Mesothelial cell of epicardium (in vitro differentiated cells): ENCODE data around the gene HYAL3. TPM values are rescaled to one million over a fixed set of nuclear protein-coding genes. Genes with fewer than 3 reads are reported as not detected.

Experiments used
- DNase-seq, 2 experiments: peaks; one replicate each; pipeline ENCODE4 v3.0.0; 2021; ENCODE audit warnings: low spot score in 2 of 2; ENCODE audit not compliant: unreplicated experiment in 2 of 2
- H3K27ac Mint-ChIP-seq: 2 replicates; pipeline ENCODE4 v1.8.0; 2021; ENCODE audit warnings: mixed read lengths
- H3K27me3 Mint-ChIP-seq: 2 replicates; pipeline ENCODE4 v1.8.0; 2021; ENCODE audit warnings: low read depth, mixed read lengths
- H3K36me3 Mint-ChIP-seq: 2 replicates; pipeline ENCODE4 v1.8.0; 2021; ENCODE audit warnings: mixed read lengths
- H3K4me1 Mint-ChIP-seq: 2 replicates; pipeline ENCODE4 v1.8.0; 2021; ENCODE audit warnings: mixed read lengths
- H3K4me3 Mint-ChIP-seq: 2 replicates; pipeline ENCODE4 v1.8.0; 2021; ENCODE audit warnings: mild to moderate bottlenecking, moderate library complexity, mixed read lengths
- H3K9me3 Mint-ChIP-seq: 2 replicates; pipeline ENCODE4 v1.8.0; 2021; ENCODE audit warnings: mixed read lengths
- total RNA-seq: library from RNA; stranded (reverse); gene quantifications from 3 replicates; pipeline ENCODE4 v1.2.1, GENCODE V29; 2021
- TF ChIP-seq, protein P1 (sequence below): fragments of 200-600 bp; sonication (generic); IDR thresholded peaks from one replicate; pipeline ENCODE4 v1.5.0; 2021; ENCODE audit warnings: antibody characterized with exemption; ENCODE audit not compliant: unreplicated experiment

HYAL3 gene
- total RNA-seq, 1 donor from 2014 or later = 2.9 TPM

DNA sequence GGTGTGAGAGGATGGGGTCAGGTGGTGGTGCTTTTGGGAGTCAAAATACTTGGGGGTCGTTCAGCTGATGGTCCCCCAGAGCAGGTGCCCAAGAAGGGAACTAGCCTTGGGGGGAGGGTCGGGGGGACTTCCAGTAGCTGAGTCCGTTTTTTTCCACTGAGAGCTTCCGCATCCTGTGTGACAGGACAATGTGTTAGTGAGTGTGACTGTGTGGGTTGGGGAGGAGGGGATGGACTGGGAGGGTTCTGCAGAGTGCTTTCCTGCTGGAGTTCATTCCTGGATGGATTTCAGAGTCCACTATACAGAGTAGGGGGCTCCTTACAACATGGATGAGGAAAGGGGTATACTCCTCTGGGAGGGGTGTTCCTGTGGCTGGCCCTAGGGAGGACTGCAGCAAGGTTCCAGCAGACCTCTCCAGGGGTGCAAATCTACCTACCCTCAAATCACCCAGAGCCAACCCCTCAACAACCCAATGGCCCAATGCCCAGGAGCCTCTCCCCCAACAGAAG, 23.9 kb upstream of the HYAL3 start:
- Mint-ChIP-seq H3K9me3 (no peaks in the 10 kb centered on the region), H3K4me3 (no peak overlapping the region)
- no peak for DNase-seq

DNA sequence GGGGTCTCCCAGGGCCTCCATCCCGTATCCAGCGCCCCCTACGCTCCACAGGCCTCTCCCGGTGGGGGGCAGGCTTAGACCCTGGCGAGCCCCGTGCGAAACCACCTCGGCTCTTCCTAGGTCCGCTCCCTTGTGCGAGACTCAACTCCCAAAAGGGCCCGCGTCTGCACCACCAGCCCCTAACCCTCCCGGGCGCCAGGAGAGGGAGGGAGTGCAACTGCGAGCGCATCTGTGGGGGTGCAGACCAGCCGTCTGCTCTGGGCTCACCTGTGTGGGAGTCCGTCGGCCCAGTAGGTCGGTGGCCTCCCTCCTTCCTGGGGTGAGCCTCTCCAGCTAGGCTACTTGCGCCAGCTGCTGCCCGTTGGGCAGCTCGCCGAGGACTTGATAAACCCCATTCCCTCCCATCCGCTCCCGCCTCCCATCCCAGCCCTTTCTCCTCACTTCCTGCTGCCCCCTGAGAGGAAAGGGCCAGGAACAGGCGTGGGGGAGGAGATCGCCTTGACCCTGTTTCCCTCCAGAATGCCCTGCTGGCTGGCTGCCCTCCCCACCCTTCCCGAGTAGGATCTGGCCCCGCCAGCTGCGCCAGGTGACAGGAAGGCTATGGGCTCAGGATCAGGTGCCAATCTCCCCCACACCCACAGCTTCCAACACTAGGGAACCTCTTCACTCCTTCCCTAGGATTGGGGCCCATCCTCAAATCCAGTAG, 23.3 kb upstream of the HYAL3 start, which contains the start of gene HYAL2:
HYAL2 (minus strand) TSS at position 360 of the 706 bp plus-strand sequence. CDS start 2,256 bp downstream, outside the sequence.
- TF ChIP-seq, protein P1, sequence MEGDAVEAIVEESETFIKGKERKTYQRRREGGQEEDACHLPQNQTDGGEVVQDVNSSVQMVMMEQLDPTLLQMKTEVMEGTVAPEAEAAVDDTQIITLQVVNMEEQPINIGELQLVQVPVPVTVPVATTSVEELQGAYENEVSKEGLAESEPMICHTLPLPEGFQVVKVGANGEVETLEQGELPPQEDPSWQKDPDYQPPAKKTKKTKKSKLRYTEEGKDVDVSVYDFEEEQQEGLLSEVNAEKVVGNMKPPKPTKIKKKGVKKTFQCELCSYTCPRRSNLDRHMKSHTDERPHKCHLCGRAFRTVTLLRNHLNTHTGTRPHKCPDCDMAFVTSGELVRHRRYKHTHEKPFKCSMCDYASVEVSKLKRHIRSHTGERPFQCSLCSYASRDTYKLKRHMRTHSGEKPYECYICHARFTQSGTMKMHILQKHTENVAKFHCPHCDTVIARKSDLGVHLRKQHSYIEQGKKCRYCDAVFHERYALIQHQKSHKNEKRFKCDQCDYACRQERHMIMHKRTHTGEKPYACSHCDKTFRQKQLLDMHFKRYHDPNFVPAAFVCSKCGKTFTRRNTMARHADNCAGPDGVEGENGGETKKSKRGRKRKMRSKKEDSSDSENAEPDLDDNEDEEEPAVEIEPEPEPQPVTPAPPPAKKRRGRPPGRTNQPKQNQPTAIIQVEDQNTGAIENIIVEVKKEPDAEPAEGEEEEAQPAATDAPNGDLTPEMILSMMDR = no peak
- Mint-ChIP-seq H3K27ac (peak within 1 kb of the TSS; percentile 95), H3K36me3 (peaks cover 5% of the 10 kb centered on the region), H3K9me3 (no peaks in the 10 kb centered on the region), H3K27me3 (no peaks in the 10 kb centered on the region), H3K4me3 (peak within 1 kb of the TSS; percentile 81), H3K4me1 (peaks cover 49% of the 10 kb centered on the region)
- no peak for DNase-seq

More for the DNA sequence above, 23.9 kb upstream of the HYAL3 start:
- Mint-ChIP-seq H3K36me3 (peaks cover 5% of the 10 kb centered on the region), H3K27me3 (no peaks in the 10 kb centered on the region), H3K27ac (no peak overlapping the region), H3K4me1 (peaks cover 46% of the 10 kb centered on the region)
- TF ChIP-seq, protein P1 = no peak

DNA sequence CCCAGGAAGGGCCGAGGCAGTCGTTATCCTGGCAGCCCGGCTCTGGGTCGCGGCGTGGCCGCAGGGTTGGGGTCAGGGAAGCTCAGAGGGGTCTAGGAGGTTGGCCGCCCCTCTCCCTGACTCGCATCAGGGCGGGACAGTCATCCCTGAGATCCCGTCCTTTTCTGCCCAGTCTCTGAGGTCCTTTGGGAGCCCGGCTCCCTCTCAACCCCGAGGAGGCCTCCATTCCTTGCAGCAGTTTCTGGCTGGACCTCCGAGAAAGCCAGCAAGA, 22.8 kb upstream of the HYAL3 start:
- no peaks in the 10 kb centered on the region for H3K27me3 Mint-ChIP-seq
- peaks cover 5% of the 10 kb centered on the region for H3K36me3 Mint-ChIP-seq
- no peaks in the 10 kb centered on the region for H3K9me3 Mint-ChIP-seq
- TF ChIP-seq, protein P1 = no peak
- H3K4me3 Mint-ChIP-seq = peak overlapping the region; percentile 81
- no peak for DNase-seq
- H3K4me1 Mint-ChIP-seq = peaks cover 51% of the 10 kb centered on the region
- H3K27ac Mint-ChIP-seq = peak overlapping the region; percentile 53

DNA sequence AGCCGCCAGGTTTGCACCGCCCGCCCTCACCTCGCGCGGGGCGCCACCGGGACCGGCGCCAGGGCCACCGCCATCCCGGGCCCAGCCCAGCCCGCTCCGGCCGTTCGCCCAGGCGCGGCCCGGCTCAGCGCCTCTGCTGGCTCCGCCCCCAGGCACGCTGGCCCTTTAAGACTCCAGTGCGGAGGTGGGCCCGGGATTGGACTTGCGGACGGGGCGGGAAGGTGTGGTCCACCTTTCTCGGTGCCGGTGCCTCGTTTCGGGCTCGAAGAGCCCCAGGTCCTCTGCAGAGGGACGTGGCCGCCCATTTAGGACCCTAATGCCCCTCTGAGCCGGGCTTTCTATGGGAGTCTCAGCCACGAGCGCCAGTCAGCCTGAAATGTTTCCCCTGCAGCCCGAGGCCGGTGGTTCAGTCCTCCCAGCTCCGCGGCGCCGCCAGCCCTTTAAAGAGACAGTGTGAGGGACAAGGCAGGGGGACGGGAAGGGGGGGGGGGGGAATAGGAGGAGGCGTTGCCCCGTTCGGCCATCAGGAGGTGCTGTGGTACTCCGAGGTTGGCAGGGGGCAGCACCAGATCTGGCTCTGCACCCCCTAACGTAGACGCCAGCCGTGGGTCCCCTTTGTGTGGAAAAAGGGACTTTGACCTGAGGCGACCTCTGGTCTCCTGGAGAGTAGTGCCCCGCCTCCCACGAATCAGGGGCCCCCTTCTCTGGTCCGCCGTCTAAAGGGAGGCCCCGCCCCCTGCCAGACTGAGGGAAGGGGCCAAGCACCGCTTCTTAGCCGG, 22.3 kb upstream of the HYAL3 start:
- peaks cover 52% of the 10 kb centered on the region for H3K4me1 Mint-ChIP-seq
- peak overlapping the region; percentile 95 for H3K27ac Mint-ChIP-seq
- peaks cover 8% of the 10 kb centered on the region for H3K36me3 Mint-ChIP-seq
- H3K4me3 Mint-ChIP-seq = peak overlapping the region; percentile 88
- TF ChIP-seq, protein P1 = peak; percentile 60
- no peaks in the 10 kb centered on the region for H3K27me3 Mint-ChIP-seq
- peak; percentile 71 to 88 for DNase-seq
- no peaks in the 10 kb centered on the region for H3K9me3 Mint-ChIP-seq

DNA sequence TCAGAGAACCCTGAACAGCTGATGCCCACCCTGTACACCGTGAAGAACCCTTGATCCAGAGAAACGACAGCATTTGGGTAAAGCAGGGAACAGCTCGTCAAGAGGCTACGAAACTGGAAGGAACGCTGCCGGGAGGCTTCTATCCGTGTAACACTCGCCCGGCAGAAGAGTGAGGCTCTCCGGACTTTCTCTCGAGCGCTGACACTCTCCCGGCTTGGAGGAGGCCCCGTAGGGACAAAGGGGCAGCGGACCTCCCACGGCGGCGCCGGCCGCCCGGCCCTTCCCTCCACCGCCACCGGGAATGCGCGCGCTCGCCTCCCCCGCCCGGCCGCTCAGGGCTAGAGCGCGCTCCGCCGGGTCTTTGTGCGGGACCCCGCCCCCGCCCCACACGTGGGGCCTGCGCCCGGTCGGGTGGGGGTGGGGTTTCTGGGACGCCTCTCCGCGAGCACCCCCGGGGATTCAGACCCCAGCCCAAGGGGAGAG, 21.7 kb upstream of the HYAL3 start:
- Mint-ChIP-seq H3K4me3 (peak overlapping the region; percentile 88), H3K27me3 (no peaks in the 10 kb centered on the region), H3K4me1 (peaks cover 56% of the 10 kb centered on the region), H3K36me3 (peaks cover 12% of the 10 kb centered on the region), H3K9me3 (no peaks in the 10 kb centered on the region), H3K27ac (peak overlapping the region; percentile 90)
- peak; percentile 73 to 84 for DNase-seq
- TF ChIP-seq, protein P1 = no peak
